PC-3 (cell line): ENCODE measurements around the gene LBX1.

Source experiments
- CTCF ChIP-seq: fragments of 300-600 bp; sonication (generic); conservative IDR thresholded peaks from 2 replicates; pipeline ENCODE4 v1.5.1; 2017; ENCODE audit warnings: antibody characterized with exemption, low read depth, mild to moderate bottlenecking, low read length
- EZH2 ChIP-seq: fragments of 300-600 bp; sonication (generic); IDR thresholded peaks from one replicate; pipeline ENCODE4 v1.6.1; 2017; ENCODE audit warnings: antibody characterized with exemption, mild to moderate bottlenecking, low read length; ENCODE audit not compliant: unreplicated experiment
- EZH2phosphoT487 ChIP-seq: fragments of 300-600 bp; sonication (generic); IDR thresholded peaks from 2 replicates; pipeline ENCODE4 v1.6.1; 2018; ENCODE audit warnings: mild to moderate bottlenecking, antibody characterized with exemption, low read length, borderline replicate concordance

- TF ChIP-seq CTCF, result no peak
- no peak for TF ChIP-seq EZH2phosphoT487
- no peak for TF ChIP-seq EZH2
Observed at GRCh38 chr10:101262147-101262546, 32.9 kb upstream of the LBX1 start.
